ENCODE results near the gene PLCXD3. TPM values are rescaled to one million over a fixed set of nuclear protein-coding genes. Genes with fewer than 3 reads are reported as not detected.

PLCXD3 gene
- total and polyA plus RNA-seq, 9 of the 15 experiments (the other 6 are each of a cell fraction or from before 2014, with no cell fraction given), result not detected

- Histone ChIP-seq H3K27me3 (ENCODE audit: control insufficient read depth in 2 of 2, insufficient read depth in 2 of 2, low read length in 2 of 2) (no peaks in the 10 kb centered on the region), H3K27ac (ENCODE audit: extremely low read depth, low read depth, low read length) (no peak overlapping the region), H3K9me3 (replicated peaks; ENCODE audit: control insufficient read depth, insufficient read depth, low read depth, low read length) (no peaks in the 10 kb centered on the region), H3K4me2 (ENCODE audit: insufficient read depth, low read length) (no peak overlapping the region), H4K20me1 (replicated peaks; ENCODE audit: control insufficient read depth, insufficient read depth, low read length) (no peaks in the 10 kb centered on the region), H2AFZ (ENCODE audit: low read depth, low read length) (no peak overlapping the region), H3K9me1 (ENCODE audit: control insufficient read depth, insufficient read depth, low read length) (no peaks in the 10 kb centered on the region), H3K36me3 (ENCODE audit: control insufficient read depth, insufficient read depth, low read length) (no peaks in the 10 kb centered on the region), H3K9ac (ENCODE audit: insufficient read depth in 1 of 2, low read depth in 2 of 2, low read length in 2 of 2) (no peak overlapping the region), H3K4me1 (replicated peaks in 1 of 2; ENCODE audit: control insufficient read depth in 2 of 2, insufficient read depth in 2 of 2, low read length in 2 of 2) (no peaks in the 10 kb centered on the region), H3K4me3 (no peak overlapping the region), H3K79me2 (ENCODE audit: control insufficient read depth, insufficient read depth, low read length) (no peaks in the 10 kb centered on the region)
- no TSS peak for BruUV-seq (replicated peaks)
- no peak for TF ChIP-seq DACH1 (IDR thresholded peaks at IDR 0.05; ENCODE audit: partially characterized antibody)
- TF ChIP-seq CEBPG (CRISPR knock-in tag; IDR thresholded peaks at IDR 0.05), result no peak
- peak in 1 of 2 experiments; percentile 68; a peak in 2 of 4 replicates for TF ChIP-seq CEBPG (tag; conservative IDR thresholded peaks at IDR 0.05 in 1 of 2, IDR thresholded peaks at IDR 0.05 in 1 of 2)
- TF ChIP-seq PHF8 (IDR thresholded peaks at IDR 0.05; ENCODE audit: borderline replicate concordance, low read length), result no peak
- TF ChIP-seq RAD21 (CRISPR knock-in tag; conservative IDR thresholded peaks at IDR 0.05 in 1 of 2, IDR thresholded peaks at IDR 0.05 in 1 of 2), result no peak
- no peak for TF ChIP-seq HSF4 (CRISPR knock-in tag; IDR thresholded peaks at IDR 0.05; ENCODE audit: borderline replicate concordance)
- TF ChIP-seq HDAC1 (IDR thresholded peaks at IDR 0.05), result no peak
- 0 out of 2 replicates have a peak, but pooled peaks have one; percentile 19 for TF ChIP-seq CEBPB (tag; IDR thresholded peaks at IDR 0.05)
- ATAC-seq (no peak), DNase-seq (ENCODE audit: extremely low read depth in 1 of 4, low spot score in 3 of 4) (no peak), FAIRE-seq (no peak)
- intact Hi-C loops (cut with micrococcal nuclease) (no loop called here), in situ Hi-C loops (cut with MboI) (no loop called here)
- 0% methylated on average over 2 of the region's 2 CpGs for WGBS (ENCODE audit: insufficient coverage, low coverage, missing lambda C conversion rate)
- CTCF ChIA-PET (ENCODE audit: low intra/inter-chr PET ratio), result no interaction called here
- POLR2A ChIA-PET, result no interaction called here
Observed at GRCh38 chr5:41522193-41522786, 11.9 kb upstream of the PLCXD3 start.

All from K562 (cell line).